Activated CD8-positive, alpha-beta T cell treated with anti-CD3 and anti-CD28 coated beads, Interleukin-2, amount 10 ng/mL, durations not matched to agents 7 days and 5 days (primary cell): ENCODE measurements around the gene CHTOP. TPM values are rescaled to one million over a fixed set of nuclear protein-coding genes. Genes with fewer than 3 reads are reported as not detected.

Experiments used
- ATAC-seq: fragments of 150-1000 bp; cut with Tn5 transposase; one replicate; pipeline ENCODE4 v1.10.0; 2021; ENCODE audit warnings: moderate library complexity
- CTCF ChIA-PET: fragments of 350-600 bp; sonication (Branson Sonifier 250); formaldehyde crosslinking; loops from one replicate; lab custom pipeline; 2021; ENCODE audit warnings: antibody characterized with exemption; lab: Charles Lee
- POLR2A ChIA-PET: fragments of 350-600 bp; sonication (Branson Sonifier 250); formaldehyde crosslinking; loops from one replicate; lab custom pipeline; 2021; ENCODE audit warnings: antibody characterized with exemption; lab: Charles Lee
- DNase-seq: peaks from one replicate; pipeline ENCODE4 v3.0.0-alpha.2; 2020
- H3K27ac Mint-ChIP-seq: one replicate; pipeline ENCODE4 v1.8.0; 2021; ENCODE audit warnings: mild to moderate bottlenecking, mixed read lengths
- H3K27me3 Mint-ChIP-seq: one replicate; pipeline ENCODE4 v1.8.0; 2021; ENCODE audit warnings: low read depth, mixed read lengths
- H3K36me3 Mint-ChIP-seq: one replicate; pipeline ENCODE4 v1.8.0; 2021; ENCODE audit warnings: low read depth, mixed read lengths
- H3K4me1 Mint-ChIP-seq: one replicate; pipeline ENCODE4 v1.8.0; 2021; ENCODE audit warnings: low read depth, mixed read lengths
- H3K4me3 Mint-ChIP-seq: one replicate; pipeline ENCODE4 v1.8.0; 2021; ENCODE audit warnings: mild to moderate bottlenecking, mixed read lengths
- H3K9me3 Mint-ChIP-seq: one replicate; pipeline ENCODE4 v1.8.0; 2022; ENCODE audit warnings: mixed read lengths; ENCODE audit not compliant: insufficient read depth
- total RNA-seq, 2 experiments: library from RNA; stranded (reverse); gene quantifications; one replicate each; pipeline ENCODE4 v1.2.3, GENCODE V29; 2021

The CHTOP gene
- total RNA-seq, 2 experiments from 2014 or later, result 81.9 to 82.0 TPM

DNA sequence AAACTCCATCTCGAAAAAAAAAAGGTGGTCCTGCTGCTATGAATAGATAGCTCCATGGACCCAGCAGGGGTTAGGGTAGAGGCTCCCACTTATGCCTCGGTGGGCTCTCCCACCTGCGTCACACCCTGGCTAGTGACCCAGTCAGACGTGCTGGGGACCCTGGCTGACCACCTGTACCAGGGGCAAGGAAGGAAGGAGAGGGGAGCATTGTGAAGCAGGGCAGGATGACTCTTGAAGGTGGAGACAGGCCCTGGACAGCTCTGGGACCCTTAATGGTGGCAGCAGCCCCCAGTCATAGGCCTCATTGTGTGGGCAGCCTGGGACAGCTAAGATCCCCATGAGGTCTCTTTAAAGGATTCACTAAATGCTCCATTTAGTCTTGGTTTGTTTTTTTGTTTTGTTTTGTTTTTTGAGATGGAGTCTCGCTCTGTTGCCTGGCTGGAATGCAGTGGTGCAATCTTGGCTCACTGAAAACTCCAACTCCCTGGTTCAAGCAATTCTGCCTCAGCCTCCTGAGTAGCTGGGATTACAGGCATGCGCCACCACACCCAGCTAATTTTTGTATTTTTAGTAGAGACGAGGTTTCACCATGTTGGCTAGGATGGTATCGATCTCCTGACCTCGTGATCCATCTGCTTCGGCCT lies 14.3 kb downstream of the CHTOP start:
- H3K9me3 Mint-ChIP-seq, result no peaks in the 10 kb centered on the region
- peaks cover 46% of the 10 kb centered on the region for H3K36me3 Mint-ChIP-seq
- ChIA-PET CTCF (no interaction called here), POLR2A (interaction anchor here (0.5 to 4.8 kb wide), 3 partner anchors 13 to 103 kb away, joined by 3 to 33 read pairs (median 3); partner anchors contain the start of genes CHTOP and S100A14)
- no peaks in the 10 kb centered on the region for H3K27me3 Mint-ChIP-seq
- ATAC-seq (no peak), DNase-seq (no peak)
- H3K4me1 Mint-ChIP-seq, result peaks cover 57% of the 10 kb centered on the region
- H3K27ac Mint-ChIP-seq, result no peak overlapping the region
- H3K4me3 Mint-ChIP-seq, result no peak overlapping the region

DNA sequence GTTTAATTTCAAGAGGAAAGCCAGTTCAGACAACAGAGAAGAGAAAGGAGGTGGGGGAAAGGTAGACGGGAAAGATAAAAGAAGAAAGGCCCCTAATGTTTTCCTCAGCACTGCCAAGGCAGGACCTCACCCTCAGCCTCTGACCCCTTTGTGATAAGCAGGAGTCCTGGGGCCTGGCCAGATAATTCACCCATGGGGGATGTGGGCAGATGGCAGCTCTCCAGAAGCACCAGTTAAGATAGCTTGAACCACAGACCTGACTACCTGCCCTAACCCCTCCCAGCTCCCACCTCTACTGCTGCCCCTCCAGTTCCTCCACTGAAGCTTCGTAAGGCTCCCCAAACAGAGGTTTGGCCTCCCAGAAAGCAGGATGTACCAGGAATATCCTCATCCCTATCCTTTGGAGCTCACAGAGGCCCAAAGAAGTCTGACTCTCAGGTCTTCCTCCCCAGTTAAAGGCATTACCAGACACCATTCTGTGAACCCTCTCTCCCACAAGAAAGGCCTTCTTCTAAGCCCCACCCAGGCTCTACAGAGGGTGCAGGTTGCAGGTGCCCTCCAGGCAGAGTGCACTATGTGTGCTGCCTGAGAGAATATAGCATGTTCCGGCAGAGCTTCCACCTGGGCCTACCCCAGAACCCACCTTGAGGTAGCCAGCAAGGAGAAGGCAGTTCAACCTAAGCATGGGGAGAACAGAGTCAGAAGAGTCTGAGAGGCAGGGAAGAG lies 15.4 kb downstream of the CHTOP start:
- peak overlapping the region; percentile 84 for H3K27ac Mint-ChIP-seq
- POLR2A ChIA-PET, result interaction anchor here (0.6 to 4.8 kb wide), 5 partner anchors 12 to 854 kb away, joined by 3 to 33 read pairs (median 3); partner anchors contain the start of genes CHTOP and S100A14
- no peaks in the 10 kb centered on the region for H3K9me3 Mint-ChIP-seq
- H3K27me3 Mint-ChIP-seq, result no peaks in the 10 kb centered on the region
- peaks cover 34% of the 10 kb centered on the region for H3K36me3 Mint-ChIP-seq
- DNase-seq, result peak; percentile 43
- H3K4me3 Mint-ChIP-seq, result no peak overlapping the region
- peak; percentile 67 for ATAC-seq
- peaks cover 49% of the 10 kb centered on the region for H3K4me1 Mint-ChIP-seq
- CTCF ChIA-PET, result interaction anchor here (2.0 kb wide), 1 partner anchor 11 kb away, joined by 6 read pairs; no protein-coding TSS in a partner anchor

DNA sequence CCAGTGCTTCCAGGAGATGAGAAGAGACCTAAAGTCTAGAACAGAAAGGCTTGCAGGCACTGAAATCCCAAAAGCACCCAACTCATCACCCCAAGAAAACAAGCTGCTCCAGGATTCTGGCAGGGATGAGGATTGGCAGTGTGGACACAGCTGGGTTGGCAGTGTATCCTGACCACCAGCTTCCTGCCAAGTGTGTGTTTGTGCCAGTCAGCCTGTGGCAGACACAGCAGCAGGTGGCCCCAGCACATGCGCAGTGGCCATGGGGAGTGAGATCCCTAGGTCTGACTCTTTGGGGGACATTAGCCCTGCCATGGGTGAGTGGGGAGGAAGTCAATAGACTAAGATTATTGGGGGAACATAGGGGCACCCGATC lies 16.0 kb downstream of the CHTOP start:
- Mint-ChIP-seq H3K9me3 (no peaks in the 10 kb centered on the region), H3K4me3 (no peak overlapping the region), H3K27me3 (no peaks in the 10 kb centered on the region), H3K36me3 (peaks cover 29% of the 10 kb centered on the region), H3K4me1 (peaks cover 45% of the 10 kb centered on the region), H3K27ac (peak overlapping the region; percentile 84)
- POLR2A ChIA-PET, result interaction anchor here (0.6 to 4.8 kb wide), 4 partner anchors 12 to 853 kb away, joined by 3 to 33 read pairs (median 3); partner anchors contain the start of gene CHTOP
- CTCF ChIA-PET, result interaction anchor here (2.0 kb wide), 1 partner anchor 12 kb away, joined by 6 read pairs; no protein-coding TSS in a partner anchor
- ATAC-seq, result peak; percentile 31
- DNase-seq, result no peak

DNA sequence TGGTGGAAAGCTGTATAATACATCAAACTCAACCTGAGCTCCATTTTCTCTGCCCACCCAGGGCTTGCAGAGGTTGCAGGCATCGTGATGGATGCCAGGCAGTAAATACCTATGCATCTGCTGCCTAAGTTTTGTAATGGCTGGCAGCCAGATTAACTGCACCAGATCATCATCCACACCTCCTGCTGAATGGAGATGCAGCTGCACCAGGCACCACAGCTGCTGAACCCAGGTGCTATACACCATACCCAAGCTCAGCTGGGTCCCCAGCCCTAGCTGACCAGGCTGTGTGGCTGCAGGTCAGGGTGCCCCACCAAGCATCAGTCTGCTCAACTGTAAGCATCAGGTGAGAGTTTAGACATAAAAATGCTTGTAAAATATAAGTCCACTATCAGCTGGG lies 17.9 kb downstream of the CHTOP start:
- H3K4me1 Mint-ChIP-seq, result peaks cover 28% of the 10 kb centered on the region
- CTCF ChIA-PET, result no interaction called here
- H3K27ac Mint-ChIP-seq, result no peak overlapping the region
- POLR2A ChIA-PET, result interaction anchor here (0.6 to 2.4 kb wide), 3 partner anchors 8 to 312 kb away, joined by 3 to 10 read pairs (median 4); partner anchors contain the start of genes CHTOP and SLC39A1
- H3K4me3 Mint-ChIP-seq, result no peak overlapping the region
- no peak for ATAC-seq
- DNase-seq, result no peak
- no peaks in the 10 kb centered on the region for H3K9me3 Mint-ChIP-seq
- H3K36me3 Mint-ChIP-seq, result peaks cover 10% of the 10 kb centered on the region
- H3K27me3 Mint-ChIP-seq, result no peaks in the 10 kb centered on the region

DNA sequence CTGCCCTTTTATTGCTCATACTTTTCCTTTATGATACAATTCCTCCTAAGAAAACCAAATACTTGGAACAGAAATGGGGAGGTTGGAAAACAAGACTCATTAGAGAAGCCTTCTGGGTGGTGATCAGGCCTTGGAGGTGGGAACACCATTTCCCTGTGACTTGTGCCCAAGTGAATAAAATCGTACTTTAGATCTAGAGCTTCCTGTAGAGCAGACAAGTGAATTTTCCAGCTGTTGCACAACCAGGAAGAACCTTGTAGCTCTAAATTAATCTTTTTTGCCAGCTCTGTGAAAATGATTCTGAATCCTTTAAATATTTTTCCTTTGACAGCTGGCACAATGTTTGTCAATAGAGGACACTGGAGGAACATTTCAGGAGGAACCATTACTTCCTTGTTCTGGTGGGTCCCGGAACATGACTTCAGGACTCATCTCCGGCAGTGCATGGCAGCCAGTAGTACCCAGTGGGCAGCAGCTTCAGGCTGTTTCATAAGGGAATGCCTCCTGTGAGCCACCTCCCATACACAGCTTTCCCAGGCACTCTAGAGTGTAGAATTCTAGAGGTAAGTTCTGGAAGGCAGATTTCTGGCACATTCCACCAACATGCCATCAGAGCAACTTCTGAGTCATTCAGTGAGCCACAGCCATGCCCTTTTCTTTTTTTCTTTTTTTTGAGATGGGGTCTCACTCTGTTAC lies 19.1 kb downstream of the CHTOP start:
- ChIA-PET CTCF (interaction anchor here (1.8 kb wide), 1 partner anchor 120 kb away, joined by 5 read pairs; no protein-coding TSS in a partner anchor), POLR2A (interaction anchor here (2.4 kb wide), 1 partner anchor 19 kb away, joined by 10 read pairs; the partner anchor contains the start of gene CHTOP)
- H3K9me3 Mint-ChIP-seq, result no peaks in the 10 kb centered on the region
- no peaks in the 10 kb centered on the region for H3K27me3 Mint-ChIP-seq
- ATAC-seq, result no peak
- no peak for DNase-seq
- peaks cover 22% of the 10 kb centered on the region for H3K4me1 Mint-ChIP-seq
- no peak overlapping the region for H3K4me3 Mint-ChIP-seq
- H3K27ac Mint-ChIP-seq, result no peak overlapping the region
- peaks cover under 1% of the 10 kb centered on the region for H3K36me3 Mint-ChIP-seq

DNA sequence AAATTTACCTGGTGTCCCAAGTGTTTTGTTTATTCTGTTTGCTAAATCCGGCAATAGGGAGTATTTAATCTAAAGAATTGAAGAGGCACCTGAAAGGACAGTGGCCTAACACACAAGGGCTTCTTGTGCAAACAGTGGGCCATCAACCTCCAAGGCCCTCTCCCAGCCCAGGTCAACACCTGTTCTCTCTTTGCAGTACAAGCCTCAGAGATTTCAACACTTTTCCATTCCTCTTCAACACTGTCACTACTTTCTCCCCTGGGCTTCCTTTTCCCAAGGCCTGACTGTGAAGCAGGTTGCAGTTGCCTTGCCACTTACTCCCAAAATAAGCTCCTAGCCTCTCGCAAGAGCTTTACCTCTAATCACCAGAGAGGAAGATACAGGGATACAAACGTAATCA lies 21.5 kb downstream of the CHTOP start:
- ChIA-PET CTCF (interaction anchor here (1.7 kb wide), 1 partner anchor 83 kb away, joined by 4 read pairs; no protein-coding TSS in a partner anchor), POLR2A (no interaction called here)
- ATAC-seq, result no peak
- Mint-ChIP-seq H3K4me3 (no peak overlapping the region), H3K9me3 (no peaks in the 10 kb centered on the region), H3K4me1 (peaks cover 17% of the 10 kb centered on the region), H3K36me3 (peaks cover 6% of the 10 kb centered on the region), H3K27me3 (no peaks in the 10 kb centered on the region), H3K27ac (peak overlapping the region; percentile 10)
- DNase-seq, result no peak

DNA sequence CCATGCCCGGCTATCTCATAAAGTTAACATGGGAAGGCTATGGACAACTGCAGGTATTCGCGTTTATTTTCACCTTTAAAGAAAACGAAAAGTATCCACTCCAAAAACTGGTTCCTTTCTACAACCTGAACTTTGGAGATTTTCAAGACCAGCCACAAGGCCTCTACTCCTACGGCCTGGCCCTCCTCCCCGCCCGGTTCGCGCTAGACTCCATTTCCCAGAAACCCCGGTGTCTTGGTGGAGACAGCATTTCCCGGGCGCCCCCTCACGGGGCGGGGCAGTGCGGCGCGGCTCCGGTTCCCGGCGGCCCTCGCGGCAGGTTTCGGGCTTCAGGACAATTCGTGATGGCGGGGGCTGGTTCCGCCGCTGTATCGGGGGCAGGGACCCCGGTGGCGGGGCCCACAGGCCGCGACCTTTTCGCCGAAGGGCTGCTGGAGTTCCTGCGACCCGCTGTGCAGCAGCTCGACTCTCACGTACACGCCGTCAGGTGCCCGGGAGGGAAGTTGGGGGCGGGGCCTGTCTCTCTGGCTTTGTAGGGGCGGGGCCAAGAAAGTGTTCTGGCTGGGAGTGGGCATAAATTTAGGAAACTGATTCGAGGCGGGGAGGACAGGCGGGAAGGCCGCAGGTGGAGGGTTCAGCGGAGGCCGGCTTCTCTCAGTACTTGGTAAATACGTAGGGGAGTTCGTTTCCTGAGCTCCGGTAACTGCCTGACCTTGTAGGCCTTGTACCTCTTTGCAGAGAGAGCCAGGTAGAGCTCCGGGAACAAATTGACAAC lies 24.7 kb downstream of the CHTOP start, which contains the start of gene SNAPIN:
Gene SNAPIN, plus strand, starts transcription at position 304 of the 775 bp plus-strand sequence. Its CDS starts 41 bp downstream, at position 345.
- Mint-ChIP-seq H3K4me3 (peak within 1 kb of the TSS; percentile 98), H3K27ac (peak within 1 kb of the TSS; percentile 94), H3K4me1 (peaks cover 17% of the 10 kb centered on the region), H3K27me3 (no peaks in the 10 kb centered on the region), H3K9me3 (no peaks in the 10 kb centered on the region), H3K36me3 (peaks cover 33% of the 10 kb centered on the region)
- peak; percentile 98 for ATAC-seq
- POLR2A ChIA-PET, result interaction anchor here (0.9 to 2.7 kb wide), 9 partner anchors 9 to 332 kb away, joined by 3 to 25 read pairs (median 4); partner anchors contain the start of genes CHTOP, ILF2, RAB13 and RPS27
- DNase-seq, result peak; percentile 94
- CTCF ChIA-PET, result interaction anchor here (0.6 to 1.8 kb wide), 11 partner anchors 9 to 1343 kb away, joined by 3 to 6 read pairs (median 3); partner anchors contain the start of genes CHTOP, ILF2 and RAB13

DNA sequence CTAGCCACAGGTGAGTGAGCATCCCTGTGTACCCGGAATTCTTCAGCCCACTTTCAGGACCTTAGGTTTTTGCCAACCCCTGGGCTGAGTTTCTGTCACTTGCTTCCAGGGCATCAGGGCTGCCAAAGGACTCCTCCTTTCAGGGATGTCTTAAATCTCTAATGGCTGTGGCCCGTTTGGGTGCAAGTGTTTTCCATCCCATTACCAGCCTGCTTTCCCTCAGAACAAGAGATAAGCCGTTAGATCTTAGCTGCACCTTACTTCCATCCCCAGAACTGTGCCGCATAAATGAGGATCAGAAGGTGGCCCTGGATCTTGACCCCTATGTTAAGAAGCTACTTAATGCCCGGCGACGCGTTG lies 25.3 kb downstream of the CHTOP start:
- ATAC-seq (peak; percentile 3), DNase-seq (no peak)
- peak overlapping the region; percentile 94 for H3K27ac Mint-ChIP-seq
- CTCF ChIA-PET, result interaction anchor here (0.6 to 1.8 kb wide), 12 partner anchors 8 to 1342 kb away, joined by 3 to 6 read pairs (median 3); partner anchors contain the start of genes CHTOP, ILF2 and RAB13
- no peaks in the 10 kb centered on the region for H3K9me3 Mint-ChIP-seq
- H3K4me1 Mint-ChIP-seq, result peaks cover 17% of the 10 kb centered on the region
- POLR2A ChIA-PET, result interaction anchor here (0.6 to 2.7 kb wide), 10 partner anchors 8 to 331 kb away, joined by 3 to 25 read pairs (median 4); partner anchors contain the start of genes CHTOP, ILF2, RAB13 and RPS27
- peaks cover 37% of the 10 kb centered on the region for H3K36me3 Mint-ChIP-seq
- no peaks in the 10 kb centered on the region for H3K27me3 Mint-ChIP-seq
- peak overlapping the region; percentile 98 for H3K4me3 Mint-ChIP-seq

DNA sequence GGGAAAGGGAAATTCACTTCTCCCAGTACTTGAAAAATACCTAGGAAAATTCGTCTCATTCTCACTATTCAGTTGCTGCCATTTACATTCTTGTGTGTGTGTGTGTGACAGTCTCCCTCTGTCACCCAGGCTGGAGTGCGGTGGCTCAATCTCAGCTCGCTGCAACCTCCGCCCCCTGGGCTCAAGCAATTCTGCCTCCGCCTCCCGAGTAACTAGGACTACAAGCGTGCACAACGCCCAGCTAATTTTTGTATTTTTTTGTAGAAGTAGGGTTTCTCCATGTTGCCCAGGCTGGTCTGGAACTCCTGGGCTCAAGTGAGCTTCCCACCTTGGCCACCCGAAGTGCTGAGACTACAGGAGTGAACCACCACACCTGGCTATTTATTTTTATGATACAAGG lies 25.8 kb downstream of the CHTOP start:
- DNase-seq (no peak), ATAC-seq (no peak)
- H3K36me3 Mint-ChIP-seq, result peaks cover 40% of the 10 kb centered on the region
- ChIA-PET CTCF (interaction anchor here (0.7 to 1.8 kb wide), 8 partner anchors 8 to 1342 kb away, joined by 3 to 5 read pairs (median 3); partner anchors contain the start of genes CHTOP, ILF2 and RAB13), POLR2A (interaction anchor here (0.6 to 2.7 kb wide), 7 partner anchors 11 to 326 kb away, joined by 3 to 25 read pairs (median 5); partner anchors contain the start of genes CHTOP, ILF2, RAB13 and S100A1)
- peaks cover 17% of the 10 kb centered on the region for H3K4me1 Mint-ChIP-seq
- H3K4me3 Mint-ChIP-seq, result peak overlapping the region; percentile 98
- peak overlapping the region; percentile 94 for H3K27ac Mint-ChIP-seq
- H3K27me3 Mint-ChIP-seq, result no peaks in the 10 kb centered on the region
- no peaks in the 10 kb centered on the region for H3K9me3 Mint-ChIP-seq

DNA sequence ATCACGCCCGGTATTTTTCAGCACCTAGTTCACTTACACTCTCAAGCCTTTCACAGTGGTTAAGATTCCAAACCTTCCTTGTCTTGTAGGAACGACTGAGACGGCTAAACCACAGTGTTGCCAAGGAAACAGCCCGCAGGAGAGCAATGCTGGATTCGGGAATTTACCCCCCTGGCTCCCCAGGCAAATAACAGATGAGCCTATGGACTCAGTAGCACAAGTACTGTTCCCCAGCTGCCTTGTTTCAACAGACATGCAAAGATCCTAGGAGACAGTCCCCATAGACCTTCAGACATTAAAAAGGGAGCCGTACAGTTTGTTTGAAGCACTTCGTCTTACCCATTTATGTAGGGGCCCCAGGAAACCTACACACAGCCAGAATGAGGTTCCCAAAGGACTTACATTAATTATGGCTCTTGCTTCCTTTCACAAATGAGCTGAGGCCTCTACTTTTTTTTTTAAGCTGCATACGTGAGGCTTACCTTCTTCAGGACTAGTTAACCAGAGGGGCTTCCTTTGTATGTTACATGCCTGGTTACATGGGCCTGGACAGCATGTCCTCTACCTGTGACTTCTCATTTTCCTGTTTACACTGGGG lies 27.3 kb downstream of the CHTOP start:
- DNase-seq (no peak), ATAC-seq (no peak)
- peaks cover 54% of the 10 kb centered on the region for H3K36me3 Mint-ChIP-seq
- no peaks in the 10 kb centered on the region for H3K9me3 Mint-ChIP-seq
- peak overlapping the region; percentile 15 for H3K4me3 Mint-ChIP-seq
- POLR2A ChIA-PET, result interaction anchor here (0.7 to 1.2 kb wide), 3 partner anchors 14 to 28 kb away, joined by 3 read pairs; partner anchors contain the start of gene CHTOP
- H3K27ac Mint-ChIP-seq, result no peak overlapping the region
- peaks cover 16% of the 10 kb centered on the region for H3K4me1 Mint-ChIP-seq
- no peaks in the 10 kb centered on the region for H3K27me3 Mint-ChIP-seq
- CTCF ChIA-PET, result interaction anchor here (0.6 kb wide), 1 partner anchor 1320 kb away, joined by 3 read pairs; no protein-coding TSS in a partner anchor
